GM18868 (cell line): ENCODE results near the gene ARPIN.
"Not testable (repeated sequence)": the region's sequence is repeated elsewhere in the genome, so short reads cannot be mapped to it uniquely, and the experiment has no call there.

Experiments used
- ATAC-seq: cut with Tn5 transposase; IDR thresholded peaks from one replicate; pipeline ENCODE4 v1.9.1; 2021; ENCODE audit warnings: mild to moderate bottlenecking, moderate library complexity; ENCODE audit not compliant: unreplicated experiment

The ARPIN gene

GRCh38 chr15:89910891-89911626 lies 1.7 kb downstream of the ARPIN start:
- ATAC-seq = no peak

- ATAC-seq = no peak
These were observed 3.1 kb downstream of the ARPIN start for GRCh38 chr15:89909611-89910010.

- no peak for ATAC-seq
These were observed 4.5 kb downstream of the ARPIN start for GRCh38 chr15:89908226-89908625.

DNA sequence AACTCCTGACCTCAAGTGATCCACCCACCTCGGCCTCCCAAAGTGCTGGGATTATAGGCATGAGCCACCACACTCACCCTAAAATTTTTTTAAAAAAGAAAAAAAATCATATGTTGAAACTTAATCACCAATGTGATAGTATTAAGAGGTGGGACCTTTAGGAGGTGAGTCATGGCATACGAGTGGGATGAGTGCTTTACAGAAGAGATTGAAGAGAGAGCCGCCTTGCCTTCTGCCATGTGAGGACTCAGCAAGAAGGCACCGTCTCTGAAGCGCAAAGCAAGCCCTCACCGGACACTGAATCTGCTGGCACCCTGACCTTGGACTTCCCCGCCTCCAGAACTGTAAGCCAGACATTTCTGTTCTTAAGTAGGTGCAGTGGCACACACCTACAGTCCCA lies 5.5 kb downstream of the ARPIN start:
- no peak for ATAC-seq

DNA sequence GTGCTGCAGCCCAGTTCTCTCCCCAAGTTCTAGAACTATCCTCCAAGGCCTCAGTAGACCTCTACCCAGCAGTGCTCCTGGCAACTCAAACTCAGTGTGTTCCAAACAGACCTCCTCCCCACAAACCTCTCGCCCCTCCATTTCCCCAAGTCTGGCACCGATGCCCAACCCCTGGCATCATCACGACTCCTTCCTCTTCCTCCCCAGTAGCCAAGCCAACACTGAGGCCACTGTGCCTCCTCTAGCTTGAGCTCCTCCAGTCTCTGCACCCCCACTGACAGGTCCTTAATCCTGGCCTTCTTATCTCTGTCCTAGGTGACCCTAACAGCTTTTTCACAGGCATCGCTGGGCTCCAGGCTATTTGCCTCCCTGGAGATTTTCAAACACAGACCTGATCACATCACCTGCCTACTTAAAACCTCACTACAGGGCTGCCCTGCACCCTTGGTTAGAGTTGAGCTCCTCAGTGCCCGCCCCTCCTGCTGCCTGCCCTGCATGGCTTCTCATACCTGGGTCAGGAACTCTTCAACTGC lies 6.8 kb downstream of the ARPIN start:
- no peak for ATAC-seq

DNA sequence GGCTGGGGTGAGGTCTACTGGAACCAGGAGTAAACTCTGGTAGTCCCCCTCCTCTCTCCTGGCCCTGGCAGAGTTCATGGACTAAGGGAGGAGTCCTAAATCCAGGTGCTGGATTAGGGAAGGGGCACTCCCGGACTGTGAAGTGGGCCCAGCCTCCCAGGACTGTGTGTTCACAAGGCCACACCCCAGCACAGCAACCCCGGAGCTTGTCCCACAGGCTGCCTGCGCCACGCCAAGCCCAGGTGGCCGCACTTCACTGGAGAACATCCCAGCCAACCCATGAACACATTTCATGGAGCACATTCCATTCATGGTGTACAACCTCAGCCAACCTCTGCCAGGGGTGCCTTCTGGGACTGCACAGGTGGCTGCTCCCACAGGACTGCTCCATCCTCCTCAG lies 8.2 kb downstream of the ARPIN start:
- ATAC-seq = no peak

- ATAC-seq = no peak
These were observed 9.0 kb downstream of the ARPIN start for GRCh38 chr15:89903858-89904130.

GRCh38 chr15:89903015-89903857 lies 9.5 kb downstream of the ARPIN start:
- no peak for ATAC-seq

- no peak for ATAC-seq
These were observed 11.9 kb downstream of the ARPIN start for GRCh38 chr15:89900849-89901248.

- ATAC-seq = no peak
These were observed 12.7 kb downstream of the ARPIN start for GRCh38 chr15:89899951-89900567.

DNA sequence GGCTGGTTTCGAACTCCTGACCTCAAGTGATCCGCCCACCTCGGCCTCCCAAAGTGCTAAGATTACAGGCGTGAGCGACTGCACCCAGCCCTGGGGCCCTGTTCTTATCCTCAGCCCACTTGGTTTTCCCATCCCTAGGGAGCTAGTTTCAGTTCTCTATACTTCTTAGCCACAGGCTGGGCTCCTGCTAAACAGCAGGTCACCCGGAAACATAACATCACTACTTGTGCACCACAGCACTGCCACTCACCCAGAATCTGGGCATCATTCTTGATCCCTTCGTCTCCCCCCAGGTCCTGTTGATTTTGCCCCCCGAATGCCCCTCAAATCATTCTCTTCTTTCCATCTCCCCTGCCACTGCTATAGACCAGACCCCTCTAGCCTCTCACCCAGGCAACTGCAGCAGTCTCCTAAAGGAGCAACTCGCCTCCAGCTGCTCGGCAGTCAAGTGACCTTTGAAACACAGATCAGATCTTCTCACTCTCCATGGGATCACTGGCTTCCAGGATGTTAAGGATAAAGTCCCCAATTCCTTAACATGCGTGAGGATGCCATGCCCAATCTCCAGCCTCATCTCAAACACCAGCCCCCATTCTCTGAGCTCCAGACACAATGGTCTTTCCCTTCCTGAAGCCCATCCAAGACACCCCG lies 13.3 kb downstream of the ARPIN start:
- ATAC-seq = no peak

GRCh38 chr15:89898614-89899294 lies 14.0 kb downstream of the ARPIN start:
- peak; percentile 69 for ATAC-seq

DNA sequence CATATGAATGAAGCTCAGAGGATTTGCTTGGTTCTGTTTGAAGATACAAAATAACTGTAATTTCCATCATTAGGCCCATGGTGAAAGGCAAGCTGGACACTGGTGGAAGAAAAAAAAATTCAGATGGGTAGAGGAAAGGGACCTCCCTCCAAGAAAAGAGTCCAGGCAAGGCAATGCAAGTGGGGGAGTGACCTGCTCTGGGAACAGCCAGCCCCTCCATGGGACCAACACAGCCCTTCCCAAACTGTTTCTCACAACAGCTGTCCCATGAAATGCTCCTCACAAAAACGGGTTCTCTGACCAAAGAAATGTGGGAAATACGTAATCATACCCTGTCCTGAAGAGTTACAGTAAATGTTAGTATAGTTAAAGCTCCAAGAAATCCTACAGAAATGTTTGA lies 14.6 kb downstream of the ARPIN start:
- no peak for ATAC-seq

DNA sequence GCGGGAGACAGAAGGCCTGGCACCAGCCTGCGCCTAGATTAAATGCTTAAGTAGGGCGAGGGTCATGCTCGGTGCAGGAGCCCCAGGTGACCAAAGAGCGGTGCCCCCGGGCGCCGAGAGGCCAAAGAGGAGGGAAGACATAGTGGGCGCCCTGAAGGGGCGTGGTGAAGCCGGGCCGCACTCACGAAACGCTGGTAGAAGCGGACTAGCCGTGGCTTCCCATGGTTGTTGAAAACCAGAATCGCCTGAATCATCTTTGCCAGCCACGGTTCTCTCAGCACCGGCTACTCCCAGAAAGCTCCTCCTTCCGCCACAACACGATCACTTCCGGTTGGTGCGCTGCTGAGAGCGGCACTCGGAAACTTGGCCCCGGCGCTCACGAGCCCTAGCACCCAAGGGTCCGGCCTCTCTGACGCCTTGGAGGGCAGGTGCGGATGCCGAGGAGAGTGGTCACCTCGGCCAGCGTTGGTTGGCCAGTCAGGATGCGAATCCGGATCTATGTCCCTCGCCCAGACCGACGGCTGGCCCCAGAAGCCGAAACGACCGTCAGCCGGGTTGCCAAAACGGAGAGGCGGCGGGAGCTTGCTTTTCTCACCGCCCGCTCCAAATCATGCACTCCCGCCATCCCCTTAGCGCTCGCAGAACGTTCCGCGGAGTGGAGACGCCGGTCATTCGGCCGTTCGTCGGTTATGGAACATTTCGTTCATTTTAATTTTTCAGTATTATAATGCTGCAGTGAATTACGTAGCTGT lies 18.9 kb downstream of the ARPIN start, which contains the start of gene AP3S2:
AP3S2 (minus strand) TSS at position 299 of the 752 bp plus-strand sequence; CDS start at position 254, 45 bp downstream.
- ATAC-seq = peak; percentile 89

- no peak for ATAC-seq
These were observed 19.7 kb downstream of the ARPIN start for GRCh38 chr15:89893027-89893426.

GRCh38 chr15:89888214-89888804 lies 24.4 kb downstream of the ARPIN start:
- ATAC-seq = no peak

DNA sequence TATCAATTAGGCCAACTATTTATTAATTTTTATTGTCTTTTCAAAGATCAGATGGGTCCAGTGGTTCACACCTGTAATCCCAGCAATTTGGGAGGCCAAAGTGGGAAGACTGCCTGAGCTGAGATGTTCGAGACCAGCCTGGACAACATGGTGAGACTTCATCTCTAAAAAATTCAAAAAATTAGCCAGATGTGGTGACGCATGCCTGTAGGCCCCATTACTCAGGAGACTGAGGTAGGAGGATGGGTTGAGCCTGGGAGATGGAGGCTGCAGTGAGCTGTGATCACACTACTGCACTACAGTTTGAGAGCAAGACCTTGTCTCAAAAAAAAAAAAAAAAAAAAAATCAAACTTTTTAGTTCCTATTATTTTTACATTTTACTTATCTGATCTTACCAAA lies 27.1 kb downstream of the ARPIN start:
- ATAC-seq = no peak

- ATAC-seq = not testable (repeated sequence)
These were observed 27.6 kb downstream of the ARPIN start for GRCh38 chr15:89885179-89885578.

- ATAC-seq = no peak
These were observed 29.2 kb downstream of the ARPIN start for GRCh38 chr15:89883518-89883917.
